DND-41 (cell line): ENCODE data around the gene CELF5.

Experiments
- CTCF ChIP-seq: IDR thresholded peaks from 2 replicates; pipeline ENCODE4 v1.5.1; 2012; ENCODE audit warnings: borderline replicate concordance, low read length, moderate library complexity, mild to moderate bottlenecking; ENCODE audit not compliant: poor library complexity, severe bottlenecking; ENCODE audit errors: extremely low read depth
- EZH2 ChIP-seq: IDR thresholded peaks from 3 replicates; pipeline ENCODE4 v1.6.1; 2012; ENCODE audit warnings: borderline replicate concordance, low read depth, mild to moderate bottlenecking, moderate library complexity, low read length, inconsistent platforms; ENCODE audit not compliant: severe bottlenecking

DNA sequence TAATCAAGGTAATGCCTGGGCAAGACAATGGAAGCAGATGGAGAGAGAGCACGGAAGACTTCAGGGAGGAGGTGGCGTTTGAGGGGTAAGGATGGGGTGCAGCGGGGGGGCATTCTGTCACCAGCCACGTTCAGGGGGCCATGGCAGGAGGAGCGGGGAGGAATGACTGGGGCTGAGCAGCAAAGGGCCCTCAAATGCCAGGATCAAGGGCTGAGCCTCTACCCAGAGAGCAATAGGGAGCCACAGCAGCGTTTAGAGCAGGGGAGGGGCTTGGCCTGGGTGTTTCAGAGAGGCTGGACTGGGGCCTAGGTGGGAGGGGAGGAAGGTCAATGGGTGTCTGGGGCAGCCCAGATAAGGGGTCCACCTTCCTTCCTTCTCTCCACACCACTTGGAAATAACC is 44.3 kb downstream of the CELF5 start:
- TF ChIP-seq CTCF (no peak), EZH2 (no peak)
